NK-92 treated with Interleukin-12 subunit alpha and Interleukin-12 subunit beta, amount 100 ng/mL, for 24 hours (cell line): ENCODE results near the gene MYL9.
"Not testable (repeated sequence)": the region's sequence is repeated elsewhere in the genome, so short reads cannot be mapped to it uniquely, and the experiment has no call there.

ENCODE experiments used
- DNase-seq: peaks from one replicate; lab custom pipeline; 2025; lab: John Stamatoyannopoulos, UW

Gene MYL9

DNA sequence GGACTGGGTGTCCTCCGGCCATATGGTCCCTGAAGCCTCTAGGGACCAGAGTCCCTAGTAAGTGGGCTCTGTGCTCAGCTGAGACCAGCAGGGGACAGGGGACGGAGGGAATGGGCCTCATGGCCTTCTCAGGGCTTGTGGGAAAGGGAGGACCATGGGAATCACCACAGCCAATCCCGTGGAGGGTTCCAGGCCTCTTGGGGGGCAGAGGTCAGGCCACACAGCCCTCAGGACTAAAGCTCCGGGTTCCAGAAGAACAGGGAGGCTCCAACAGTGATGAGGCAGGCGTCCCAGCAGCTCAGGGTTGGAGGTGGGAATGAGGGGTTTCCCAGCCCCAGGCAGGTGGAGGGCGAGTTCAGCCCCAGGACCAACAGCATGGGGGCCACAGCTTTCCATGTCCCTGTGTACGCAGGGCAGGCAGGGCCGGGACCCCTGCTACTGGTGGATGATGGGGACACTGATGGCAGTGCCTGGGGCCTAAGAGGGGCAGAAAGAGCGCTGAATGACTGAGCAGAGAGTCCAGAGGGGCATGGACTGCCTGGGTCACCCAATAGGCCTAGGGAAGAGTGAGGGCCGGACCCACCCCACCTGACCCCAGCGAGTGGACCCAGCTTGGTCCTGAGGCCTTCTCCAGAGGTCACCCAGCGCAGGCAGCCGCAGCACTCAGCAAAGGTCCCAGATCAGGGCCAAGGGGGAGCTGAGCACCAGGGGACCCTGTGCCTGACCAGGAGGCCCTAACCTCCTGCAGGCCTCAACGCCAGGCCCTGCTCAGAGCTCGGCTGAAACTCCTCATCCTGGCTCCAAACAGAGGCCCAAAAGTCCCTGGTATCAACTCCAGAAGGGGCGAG is 8.8 kb downstream of the MYL9 start:
- no peak for DNase-seq

DNA sequence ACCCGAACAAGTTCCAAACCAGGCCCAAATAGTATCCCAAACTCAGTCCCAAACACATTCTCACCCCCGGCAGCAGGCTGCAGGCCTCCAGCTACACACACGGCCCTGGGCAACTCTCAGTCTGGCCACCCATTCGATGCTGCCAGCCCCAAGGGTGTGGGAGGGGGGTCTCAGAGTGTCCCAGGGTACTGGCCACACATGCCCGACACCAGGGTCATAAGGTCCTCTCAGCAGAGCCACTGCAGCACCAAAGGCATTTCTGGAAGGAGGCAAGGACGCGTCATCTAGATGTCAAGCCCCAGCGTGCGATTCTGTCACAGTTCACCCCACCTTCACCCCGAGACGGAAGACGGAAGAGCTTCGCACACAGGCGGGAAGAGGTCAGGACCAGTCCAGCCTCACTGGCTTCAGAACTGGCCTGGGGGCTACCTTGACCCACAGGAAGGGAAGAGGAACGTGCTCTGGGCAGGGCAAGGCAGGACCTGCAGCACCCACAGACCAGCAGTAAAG is 9.5 kb downstream of the MYL9 start:
- no peak for DNase-seq

DNA sequence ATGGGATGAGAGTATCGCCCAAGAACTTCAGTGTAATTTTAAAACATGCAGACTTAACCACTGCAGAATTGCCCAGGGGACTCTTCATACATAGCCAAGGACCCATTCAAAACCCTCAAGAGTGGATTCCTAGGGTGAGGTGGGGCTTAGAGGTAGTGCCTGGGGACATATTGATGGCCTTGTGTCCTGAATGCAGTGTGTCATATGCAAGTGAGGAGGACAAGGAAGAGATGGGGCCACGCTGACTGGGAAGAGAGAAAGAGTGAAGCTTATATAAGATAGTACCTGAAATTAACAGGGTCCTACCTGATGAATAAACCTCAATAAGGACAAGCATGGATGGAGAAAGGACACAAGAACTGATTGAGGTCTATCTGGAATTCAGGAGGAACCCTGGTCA is 13.9 kb downstream of the MYL9 start:
- DNase-seq: no peak

DNA sequence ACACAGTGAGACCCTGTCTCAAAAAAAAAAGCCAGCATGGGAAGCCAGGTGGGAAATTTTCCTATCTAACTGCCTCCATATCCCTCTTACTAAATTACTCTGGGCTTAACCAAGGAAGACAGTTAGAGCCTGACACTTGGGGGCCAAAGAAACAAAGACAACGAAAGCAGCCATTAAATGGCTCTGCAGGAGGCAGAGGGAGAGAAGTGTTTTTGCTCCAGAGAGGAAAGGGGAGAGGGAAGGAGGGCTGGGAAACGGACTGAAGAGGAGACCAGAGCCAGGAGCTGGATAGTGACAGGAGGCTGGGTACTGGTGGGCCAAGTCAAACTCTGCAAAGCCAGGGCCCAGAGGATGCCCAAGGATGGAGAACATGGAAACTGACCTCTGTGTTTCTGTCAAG is 21.4 kb downstream of the MYL9 start:
- no peak for DNase-seq

DNA sequence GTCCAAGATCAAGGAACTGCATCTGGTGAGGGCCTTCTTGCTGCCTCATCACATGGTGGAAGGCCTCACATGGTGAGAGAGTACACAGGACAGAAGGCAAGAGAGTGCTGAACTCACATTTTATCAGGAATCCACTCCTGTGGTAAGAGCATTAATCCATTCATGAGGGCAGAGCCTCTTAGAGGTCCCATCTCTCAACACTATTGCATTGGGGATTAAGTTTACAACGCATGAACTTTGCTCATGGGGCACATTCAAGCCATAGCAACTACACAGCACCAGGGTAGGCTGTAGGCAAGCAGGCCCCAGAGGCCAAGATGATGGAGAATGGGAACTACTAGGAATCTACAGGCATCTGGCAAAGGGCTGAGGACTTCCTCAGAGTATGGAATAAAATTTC is 22.1 kb downstream of the MYL9 start:
- no peak for DNase-seq

DNA sequence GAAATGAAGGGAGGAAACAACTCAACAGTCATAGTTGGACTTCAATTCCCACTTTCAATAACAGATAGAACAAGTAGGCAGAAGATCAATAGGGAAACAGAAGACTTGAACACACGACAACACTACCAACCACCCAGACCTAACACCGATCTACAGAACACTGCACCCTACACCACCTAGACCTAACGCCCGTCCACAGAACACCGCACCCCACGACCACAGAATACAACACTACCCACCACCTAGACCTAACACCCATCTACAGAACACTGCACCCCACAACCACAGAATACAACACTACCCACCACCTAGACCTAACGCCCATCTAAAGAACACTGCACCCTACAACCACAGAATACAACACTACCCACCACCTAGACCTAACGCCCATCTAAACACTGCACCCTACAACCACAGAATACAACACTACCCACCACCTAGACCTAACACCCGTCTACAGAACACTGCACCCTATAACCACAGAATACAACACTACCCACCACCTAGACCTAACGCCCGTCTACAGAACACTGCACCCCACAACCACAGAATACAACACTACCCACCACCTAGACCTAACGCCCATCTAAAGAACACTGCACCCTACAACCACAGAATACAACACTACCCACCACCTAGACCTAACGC is 22.9 kb downstream of the MYL9 start:
- DNase-seq: not testable (repeated sequence)

DNA sequence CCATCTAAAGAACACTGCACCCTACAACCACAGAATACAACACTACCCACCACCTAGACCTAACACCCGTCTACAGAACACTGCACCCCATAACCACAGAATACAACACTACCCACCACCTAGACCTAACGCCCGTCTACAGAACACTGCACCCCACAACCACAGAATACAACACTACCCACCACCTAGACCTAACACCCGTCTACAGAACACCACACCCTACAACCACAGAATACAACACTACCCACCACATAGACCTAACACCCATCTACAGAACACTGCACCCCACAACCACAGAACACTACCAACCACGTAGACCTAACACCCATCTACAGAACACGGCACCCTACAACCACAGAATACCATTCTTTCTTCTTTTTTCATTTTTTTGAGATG is 23.4 kb downstream of the MYL9 start:
- not testable (repeated sequence) for DNase-seq

DNA sequence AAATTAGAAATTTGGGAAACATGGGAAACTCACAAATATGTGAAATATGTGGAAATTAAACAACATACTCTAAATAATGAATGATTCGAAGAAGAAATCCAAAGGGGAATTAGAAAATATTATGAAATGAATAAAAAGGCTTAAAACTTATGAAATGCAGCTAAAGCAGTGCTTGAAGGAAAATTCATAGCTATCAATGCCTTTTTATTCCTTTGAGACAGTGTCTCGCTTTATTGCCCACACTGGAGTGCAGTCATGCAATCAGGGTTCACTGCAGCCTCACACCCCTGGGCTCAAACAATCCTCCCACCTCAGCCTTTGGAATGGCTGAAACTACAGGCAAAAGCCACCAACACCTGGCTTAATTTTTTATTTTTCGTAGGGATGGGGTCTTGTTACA is 24.2 kb downstream of the MYL9 start:
- no peak for DNase-seq

DNA sequence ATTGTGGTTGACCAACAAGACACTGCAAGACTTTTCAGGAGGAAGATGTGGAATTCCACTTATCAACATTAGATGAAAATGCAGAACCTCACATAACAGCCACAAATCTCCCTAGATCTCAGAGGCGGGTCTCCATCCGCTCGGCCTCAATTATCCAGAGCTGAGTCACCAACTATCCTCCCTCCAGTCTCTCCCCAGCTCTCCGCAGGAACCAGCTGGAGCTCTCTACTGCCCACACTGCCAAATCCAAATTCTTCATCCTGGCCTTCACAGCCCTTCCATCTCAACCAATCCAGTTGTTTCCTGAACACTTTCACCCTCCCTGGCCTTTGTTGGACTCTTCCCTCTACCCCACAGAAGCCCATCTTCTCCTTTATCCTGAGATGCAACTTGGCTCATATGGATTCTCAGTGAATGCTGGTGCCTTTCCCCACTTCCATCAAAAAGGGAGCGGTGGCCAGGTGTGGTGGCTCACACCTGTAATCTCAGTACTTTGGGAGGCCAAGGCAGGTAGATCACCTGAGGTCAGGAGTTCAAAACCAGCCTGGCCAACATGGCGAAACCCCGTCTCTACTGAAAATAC is 28.6 kb downstream of the MYL9 start:
- DNase-seq: no peak

DNA sequence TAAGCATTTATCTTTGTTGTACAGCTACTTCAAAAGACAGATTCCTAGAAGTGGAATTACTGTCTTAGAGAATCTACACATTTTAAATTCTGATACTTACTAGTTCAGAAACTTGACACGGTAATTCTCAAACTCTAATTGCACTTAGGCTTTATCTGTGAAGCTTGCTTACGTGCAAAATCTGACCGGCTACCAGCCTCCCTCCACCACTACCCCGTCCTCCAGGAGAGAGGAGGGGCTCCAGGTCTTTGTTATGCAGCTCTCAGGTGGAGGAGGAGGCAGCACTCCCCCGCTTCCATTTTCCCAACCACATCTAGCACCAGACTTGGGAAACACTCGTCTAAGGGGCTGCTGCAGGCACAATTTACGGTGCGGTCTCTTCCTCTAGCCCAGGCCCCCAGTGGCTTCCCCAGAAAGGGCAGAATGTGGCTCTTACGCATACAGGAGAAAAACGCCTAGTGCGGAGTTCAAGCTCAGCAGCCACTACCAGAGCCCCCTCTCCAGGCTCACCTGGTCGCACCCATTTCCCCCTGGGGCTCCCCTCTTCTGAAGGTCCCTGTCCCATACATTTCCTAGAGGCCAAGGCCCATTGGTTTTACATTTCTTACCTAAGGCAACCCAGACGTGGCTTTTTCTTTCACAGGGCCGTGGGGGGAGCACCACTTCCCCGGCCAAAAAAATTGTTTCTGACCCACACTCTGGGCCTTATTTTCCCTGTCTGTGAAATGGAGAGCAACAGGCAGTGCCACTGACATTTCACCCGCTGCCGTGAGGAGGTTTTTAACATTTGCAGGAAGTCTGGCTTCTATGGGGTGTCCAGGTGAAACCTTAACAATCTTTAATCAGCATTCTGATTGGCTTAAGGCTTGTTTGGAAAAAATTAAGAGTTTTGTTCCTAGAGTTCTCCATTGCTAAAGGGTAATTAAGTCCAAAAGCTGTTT is 30.5 kb downstream of the MYL9 start:
- DNase-seq: no peak

DNA sequence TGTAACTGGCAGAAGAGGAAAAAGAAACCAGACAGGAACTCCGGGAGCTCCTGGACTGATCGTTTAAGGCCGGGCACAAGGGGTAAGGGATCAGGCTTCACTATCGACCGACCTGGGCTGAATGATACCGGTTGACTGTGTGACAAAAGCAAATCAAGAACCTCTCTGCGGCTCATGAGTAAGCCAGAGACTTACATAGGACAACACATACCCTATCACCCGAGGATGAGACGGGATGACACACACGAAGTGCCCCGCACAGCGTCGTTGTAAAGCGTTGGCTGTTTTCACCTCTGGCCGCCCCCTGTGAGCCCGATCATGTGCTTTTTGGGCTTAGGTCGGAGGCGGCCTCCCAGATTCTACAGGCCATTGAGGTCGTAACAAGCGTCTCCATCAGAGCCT is 31.4 kb downstream of the MYL9 start:
- DNase-seq: no peak

DNA sequence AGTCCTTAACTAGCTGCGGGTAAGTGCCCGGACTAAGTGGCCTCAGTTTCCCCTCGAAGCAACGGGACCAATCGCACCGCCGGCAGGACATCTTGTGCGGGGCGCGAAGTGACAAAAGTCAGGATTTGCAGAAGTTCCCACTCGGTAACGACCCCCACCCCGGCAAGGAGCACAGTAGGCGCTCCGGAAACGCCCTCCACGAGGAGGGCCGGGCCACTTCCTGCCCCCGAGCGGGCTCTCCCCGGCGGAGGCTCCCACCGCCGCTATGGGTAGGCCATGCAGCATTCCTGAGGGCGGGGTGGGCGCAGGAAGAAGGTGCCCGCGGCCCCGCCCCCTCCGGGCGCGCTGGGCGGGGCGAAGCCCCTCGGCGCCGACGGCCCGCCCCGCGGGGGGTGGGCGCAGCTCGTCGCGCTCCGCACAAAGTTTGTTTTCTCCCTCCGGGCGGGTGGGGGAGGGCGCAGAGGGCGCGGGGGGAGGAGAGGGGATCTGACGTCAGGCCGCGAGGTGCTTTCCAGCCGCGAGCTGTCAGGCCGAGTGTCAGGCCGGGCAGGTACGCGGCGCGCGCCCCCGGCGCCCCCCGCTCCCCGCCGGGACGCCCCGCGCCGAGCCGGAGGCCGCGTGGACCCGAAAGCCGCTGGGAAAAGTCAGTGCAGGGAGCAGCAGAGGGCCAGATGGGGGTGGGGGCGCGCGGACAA is 31.9 kb downstream of the MYL9 start, which contains the start of gene TGIF2:
Gene TGIF2, plus strand, starts transcription at position 495 of the 695 bp plus-strand sequence. CDS start 5,178 bp downstream, outside the sequence.
- peak; percentile 79 for DNase-seq

DNA sequence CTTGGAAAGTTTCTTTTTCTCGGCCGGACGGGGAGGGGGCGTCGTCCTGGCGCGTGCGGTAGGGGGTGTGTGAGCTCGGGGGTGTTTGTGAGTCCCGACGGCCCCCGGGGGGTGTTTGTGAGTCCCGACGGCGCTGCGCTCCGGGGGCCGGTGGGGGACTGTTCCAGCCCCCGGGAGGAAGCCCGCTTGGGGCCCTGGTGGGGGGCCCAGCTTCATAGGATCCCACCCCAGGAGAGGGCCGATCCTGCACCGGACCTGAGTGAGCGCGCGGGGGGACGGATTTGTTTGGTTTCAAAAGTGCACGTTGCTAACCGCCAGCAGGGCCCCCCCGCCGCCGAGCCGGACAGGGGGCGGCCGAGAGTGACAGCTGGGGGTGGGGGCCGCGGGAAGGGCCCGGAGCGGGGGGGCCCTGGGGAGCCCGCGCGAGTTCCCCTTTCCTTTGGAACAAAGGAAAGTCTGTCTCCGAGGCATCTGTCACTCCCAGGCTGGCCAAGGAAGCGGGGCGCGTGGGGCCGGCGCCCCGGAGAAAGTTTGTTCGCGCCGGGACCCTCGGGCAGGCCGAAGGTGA is 32.6 kb downstream of the MYL9 start:
- no peak for DNase-seq

DNA sequence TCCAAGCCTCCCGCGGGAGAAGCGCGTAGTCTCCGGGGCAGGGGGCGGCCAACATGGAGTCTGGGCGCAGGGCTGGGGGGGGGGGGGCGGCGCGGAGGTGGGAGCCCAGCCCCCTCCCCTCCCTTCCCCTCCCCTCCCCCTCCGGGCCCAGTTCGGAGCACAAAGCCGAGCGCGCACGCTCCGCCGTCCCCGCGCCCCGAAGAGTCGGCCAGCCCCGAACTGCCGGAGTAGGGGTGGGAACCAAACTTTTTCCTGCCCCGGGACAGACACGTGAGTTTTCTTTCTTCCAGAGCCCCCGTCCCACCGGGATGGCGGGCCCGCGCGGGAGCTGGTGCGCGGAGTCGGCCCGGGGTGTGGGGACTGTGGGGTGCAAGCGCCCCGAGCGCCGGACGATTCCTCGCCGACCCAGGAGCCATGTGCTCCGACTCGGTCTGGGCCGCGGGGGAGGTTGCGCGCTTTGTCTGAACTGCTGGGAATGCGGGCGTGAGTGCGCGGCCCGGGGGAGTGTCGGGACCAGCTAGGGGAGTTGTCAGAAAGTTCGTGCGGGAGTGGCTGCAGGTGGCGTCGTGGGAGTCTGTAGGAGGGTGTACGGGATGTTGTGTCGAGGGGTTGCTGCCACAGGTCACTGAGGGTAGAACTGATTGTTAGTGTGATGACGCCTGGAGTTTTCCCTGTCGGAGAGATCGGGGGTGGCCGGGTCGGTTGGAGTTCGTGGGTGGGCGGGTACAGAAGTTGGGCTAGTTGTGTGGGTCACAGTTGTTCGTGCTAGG is 33.2 kb downstream of the MYL9 start:
- no peak for DNase-seq

DNA sequence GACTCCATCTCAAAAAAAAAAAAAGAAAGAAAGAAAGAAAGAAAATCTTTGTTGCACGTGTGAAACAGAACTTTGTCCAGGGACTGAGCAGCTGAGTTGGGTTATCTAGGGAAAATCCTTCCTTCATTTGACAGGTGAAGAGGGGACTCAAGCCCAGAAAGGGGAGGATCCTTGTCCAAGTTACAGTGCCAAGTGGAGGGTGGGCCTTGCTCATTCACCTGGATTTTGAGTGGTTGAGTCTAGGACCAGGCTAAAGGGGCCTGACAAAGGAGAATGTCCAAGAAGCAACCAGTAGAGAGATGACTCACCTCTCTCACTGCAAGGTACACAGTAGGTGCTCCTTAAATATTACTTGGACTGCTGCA is 34.7 kb downstream of the MYL9 start:
- DNase-seq: no peak

DNA sequence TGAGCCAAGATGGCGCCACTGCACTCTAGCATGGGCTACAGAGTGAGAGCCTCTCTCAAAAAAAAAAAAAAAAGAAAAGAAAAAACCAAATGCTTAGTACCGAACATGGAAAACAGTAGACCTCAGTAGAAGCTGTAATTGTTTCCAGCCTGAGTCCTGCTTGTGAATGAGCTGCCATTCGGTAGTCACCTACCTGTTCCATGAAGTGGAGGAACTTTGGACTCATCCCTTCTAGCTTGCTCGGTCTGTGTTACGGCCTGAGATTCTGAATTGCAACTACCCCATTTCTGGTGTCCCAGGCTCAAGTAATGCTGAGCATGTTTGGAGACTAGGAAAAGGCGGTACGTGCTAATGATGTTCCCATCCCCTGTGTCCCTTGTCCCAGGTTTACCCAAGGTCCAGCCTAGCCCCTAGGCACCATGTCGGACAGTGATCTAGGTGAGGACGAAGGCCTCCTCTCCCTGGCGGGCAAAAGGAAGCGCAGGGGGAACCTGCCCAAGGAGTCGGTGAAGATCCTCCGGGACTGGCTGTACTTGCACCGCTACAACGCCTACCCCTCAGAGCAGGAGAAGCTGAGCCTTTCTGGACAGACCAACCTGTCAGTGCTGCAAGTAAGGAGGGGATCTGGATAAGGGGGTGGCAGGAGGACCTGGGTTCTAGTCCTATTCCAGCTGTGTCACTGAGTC is 37.2 kb downstream of the MYL9 start:
- DNase-seq: no peak

DNA sequence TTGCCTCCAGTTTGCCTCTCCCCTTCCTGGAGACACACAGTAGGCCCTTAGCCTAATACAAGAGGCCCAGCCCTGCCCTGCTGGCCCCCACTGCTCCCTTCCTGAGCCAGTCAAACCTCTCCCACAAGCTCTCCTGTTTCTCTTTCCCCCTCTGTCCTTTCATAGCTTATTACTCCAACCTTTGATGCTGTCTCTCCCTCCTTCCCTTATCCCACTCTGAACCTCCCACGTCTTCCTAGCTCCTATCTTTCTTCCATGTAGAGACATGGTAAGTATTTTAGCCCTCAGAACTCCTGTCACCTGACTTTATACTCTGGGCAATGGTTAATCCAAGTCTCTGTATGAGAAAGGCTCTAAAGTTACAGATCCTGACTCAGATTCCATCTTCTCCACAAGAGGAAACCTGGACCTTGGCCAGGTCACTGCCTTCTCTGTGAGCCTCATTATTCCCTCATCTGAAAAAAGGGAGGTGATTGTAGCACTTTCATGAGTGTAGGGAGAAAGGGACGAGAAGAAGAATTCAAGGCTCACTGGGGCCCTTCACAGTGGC is 38.8 kb downstream of the MYL9 start:
- DNase-seq: no peak

DNA sequence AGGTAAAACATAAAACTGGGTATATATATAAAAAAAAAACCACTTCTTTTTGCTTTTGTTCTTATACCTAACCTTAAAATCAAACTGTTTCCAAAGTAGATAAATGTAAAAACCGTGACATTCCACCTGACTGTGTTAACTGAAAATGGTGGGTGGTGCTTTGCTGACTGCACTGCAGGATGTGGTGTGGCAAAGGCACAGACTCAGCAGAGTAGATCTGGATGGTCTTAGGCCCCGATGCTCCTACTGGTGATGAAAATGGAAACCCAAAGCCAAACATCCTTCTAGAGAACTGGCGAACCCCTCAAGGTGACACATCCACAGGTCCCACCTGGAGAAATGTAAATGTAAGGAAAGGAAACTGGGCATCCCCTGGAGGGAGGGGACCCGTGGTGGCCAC is 41.0 kb downstream of the MYL9 start:
- no peak for DNase-seq

DNA sequence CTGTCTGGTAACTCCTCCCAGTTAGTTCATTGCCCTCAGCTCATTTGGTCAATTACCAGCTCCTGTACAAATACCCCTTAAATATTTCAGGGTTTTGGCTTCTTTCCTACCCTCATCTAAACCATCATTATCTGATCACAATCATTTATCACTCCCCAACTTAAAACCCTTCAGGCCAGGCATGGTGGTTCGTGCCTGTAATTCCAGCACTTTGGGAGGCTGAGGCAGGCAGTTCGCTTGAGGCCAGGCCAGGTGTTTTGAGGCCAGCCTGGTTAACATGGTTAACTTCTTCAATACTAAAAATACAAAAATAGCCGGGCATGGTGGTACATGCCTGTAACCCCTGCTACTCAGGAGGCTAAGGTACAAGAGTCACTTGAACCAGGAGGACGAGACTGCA is 41.5 kb downstream of the MYL9 start:
- no peak for DNase-seq
